OCI-LY7 (cell line): ENCODE measurements around the gene CFAP77. TPM values are rescaled to one million over a fixed set of nuclear protein-coding genes. Genes with fewer than 3 reads are reported as not detected.

ENCODE experiments used
- BruUV-seq: library from RNA; stranded (reverse); fragments of 400-500 nt; replicated peaks from 2 replicates; lab custom pipeline; 2021; lab: Mats Ljungman, UMichigan
- CTCF ChIA-PET: fragments of 300-600 bp; sonication (Branson Sonifier 250); formaldehyde crosslinking; loops from one replicate; lab custom pipeline; 2022; ENCODE audit warnings: antibody characterized with exemption; ENCODE audit not compliant: unreplicated experiment; lab: Charles Lee
- POLR2A ChIA-PET: fragments of 300-600 bp; sonication (Branson Sonifier 250); formaldehyde crosslinking; loops from one replicate; lab custom pipeline; 2022; ENCODE audit warnings: antibody characterized with exemption; lab: Charles Lee
- DNase-seq: peaks from one replicate; pipeline ENCODE4 v3.0.0-alpha.2; 2015; ENCODE audit warnings: low spot score
- H2AFZ ChIP-seq: fragments of 200-600 bp; sonication (generic), shearing (Covaris generic); 2 replicates; pipeline ENCODE4 v1.6.1; 2014; ENCODE audit warnings: mild to moderate bottlenecking, antibody characterized with exemption, low read length, moderate library complexity
- H3K27ac ChIP-seq: fragments of 200-600 bp; sonication (generic); 2 replicates; pipeline ENCODE4 v1.5.1; 2014; ENCODE audit warnings: mixed run types, low read depth, mild to moderate bottlenecking, moderate library complexity, low read length, inconsistent platforms; ENCODE audit not compliant: poor library complexity, severe bottlenecking
- H3K36me3 ChIP-seq: fragments of 200-600 bp; sonication (generic); 2 replicates; pipeline ENCODE4 v1.6.1; 2014; ENCODE audit warnings: mild to moderate bottlenecking, antibody characterized with exemption, low read length, moderate library complexity, mixed read lengths; ENCODE audit not compliant: insufficient read depth
- H3K4me1 ChIP-seq: fragments of 200-600 bp; sonication (generic); 2 replicates; pipeline ENCODE4 v1.5.1; 2014; ENCODE audit warnings: mild to moderate bottlenecking, low read length; ENCODE audit not compliant: insufficient read depth, poor library complexity, severe bottlenecking
- H3K4me2 ChIP-seq: fragments of 200-600 bp; sonication (generic); 2 replicates; pipeline ENCODE4 v1.6.1; 2014; ENCODE audit warnings: mild to moderate bottlenecking, low read length
- H3K4me3 ChIP-seq: fragments of 200-600 bp; sonication (generic); 2 replicates; pipeline ENCODE4 v1.5.1; 2014; ENCODE audit warnings: mild to moderate bottlenecking, low read depth, low read length; ENCODE audit not compliant: poor library complexity, severe bottlenecking
- H3K79me2 ChIP-seq: fragments of 200-600 bp; sonication (generic); 2 replicates; pipeline ENCODE4 v1.6.1; 2016; ENCODE audit warnings: low read depth, mild to moderate bottlenecking, low read length, moderate library complexity, mixed read lengths; ENCODE audit not compliant: insufficient read depth
- H3K9me2 ChIP-seq: fragments of 200-600 bp; sonication (generic); 2 replicates; pipeline ENCODE4 v1.6.1; 2016; ENCODE audit warnings: mild to moderate bottlenecking, low read length, mixed read lengths; ENCODE audit not compliant: insufficient read depth
- H3K9me3 ChIP-seq: fragments of 200-600 bp; sonication (generic); 2 replicates; pipeline ENCODE4 v1.6.1; 2014; ENCODE audit warnings: mild to moderate bottlenecking, mixed run types, low read length, mixed read lengths
- H4K20me1 ChIP-seq: fragments of 200-600 bp; sonication (generic); 2 replicates; pipeline ENCODE4 v1.6.1; 2014; ENCODE audit warnings: mild to moderate bottlenecking, antibody characterized with exemption, low read length, moderate library complexity, mixed read lengths; ENCODE audit not compliant: insufficient read depth
- EZH2phosphoT487 ChIP-seq: fragments of 200-600 bp; sonication (generic); IDR thresholded peaks from 2 replicates; pipeline ENCODE4 v1.6.1; 2018; ENCODE audit warnings: low read depth, borderline replicate concordance, mild to moderate bottlenecking, mixed run types, antibody characterized with exemption, low read length, moderate library complexity, mixed read lengths
- intact Hi-C: fragments of 100-400 bp; cut with micrococcal nuclease; formaldehyde crosslinking; loops from one replicate; pipeline ENCODE4 v1.10.0; 2022; ENCODE audit not compliant: unreplicated experiment
- total RNA-seq, 2 experiments: library from RNA; depleted of rRNA in 1 of 2; stranded (reverse); fragments of >200 nt in 1 of 2; shearing (Covaris generic) in 1 of 2; gene quantifications; 2 replicates each; pipeline ENCODE4 v1.2.3, GENCODE V29; 2014 to 2022
- TF ChIP-seq, protein P1 (sequence below): fragments of 200-600 bp; sonication (generic); conservative IDR thresholded peaks from 2 replicates; pipeline ENCODE4 v1.5.1; 2014; ENCODE audit warnings: mild to moderate bottlenecking, antibody characterized with exemption, low read length, moderate library complexity, mixed read lengths

CFAP77 gene
- total RNA-seq, 2 experiments from 2014 or later: not detected

DNA sequence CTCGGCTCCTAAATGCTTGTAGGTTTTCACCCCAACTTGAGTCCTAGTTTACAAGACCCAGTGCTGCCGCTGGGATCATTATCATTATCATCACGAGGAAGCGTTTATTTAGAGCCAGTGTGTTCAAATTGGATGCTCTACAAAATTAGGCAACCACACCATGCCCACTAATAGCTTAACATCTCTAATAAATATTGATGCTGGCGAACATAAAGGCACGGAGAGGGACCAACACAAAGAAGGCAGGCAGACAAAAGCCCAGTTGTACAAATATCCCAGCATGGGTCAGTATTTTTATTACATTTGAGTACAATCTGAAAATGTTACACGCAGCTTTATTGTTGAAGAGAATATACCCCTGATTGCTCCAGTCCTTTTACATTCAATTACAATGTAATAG, 4.7 kb downstream of the CFAP77 start:
- Histone ChIP-seq H3K4me1 (peaks cover 19% of the 10 kb centered on the region), H3K27ac (no peak overlapping the region), H3K79me2 (no peaks in the 10 kb centered on the region), H4K20me1 (no peaks in the 10 kb centered on the region), H3K4me3 (no peak overlapping the region), H3K9me2 (no peaks in the 10 kb centered on the region), H3K36me3 (no peaks in the 10 kb centered on the region), H3K9me3 (no peaks in the 10 kb centered on the region), H2AFZ (no peak overlapping the region), H3K4me2 (no peak overlapping the region)
- intact Hi-C loops: no loop called here
- CTCF ChIA-PET: no interaction called here
- POLR2A ChIA-PET: interaction anchor here (0.7 to 1.0 kb wide), 2 partner anchors 25 to 31 kb away, joined by 4 to 5 read pairs; no protein-coding TSS in a partner anchor
- TF ChIP-seq, protein P1, sequence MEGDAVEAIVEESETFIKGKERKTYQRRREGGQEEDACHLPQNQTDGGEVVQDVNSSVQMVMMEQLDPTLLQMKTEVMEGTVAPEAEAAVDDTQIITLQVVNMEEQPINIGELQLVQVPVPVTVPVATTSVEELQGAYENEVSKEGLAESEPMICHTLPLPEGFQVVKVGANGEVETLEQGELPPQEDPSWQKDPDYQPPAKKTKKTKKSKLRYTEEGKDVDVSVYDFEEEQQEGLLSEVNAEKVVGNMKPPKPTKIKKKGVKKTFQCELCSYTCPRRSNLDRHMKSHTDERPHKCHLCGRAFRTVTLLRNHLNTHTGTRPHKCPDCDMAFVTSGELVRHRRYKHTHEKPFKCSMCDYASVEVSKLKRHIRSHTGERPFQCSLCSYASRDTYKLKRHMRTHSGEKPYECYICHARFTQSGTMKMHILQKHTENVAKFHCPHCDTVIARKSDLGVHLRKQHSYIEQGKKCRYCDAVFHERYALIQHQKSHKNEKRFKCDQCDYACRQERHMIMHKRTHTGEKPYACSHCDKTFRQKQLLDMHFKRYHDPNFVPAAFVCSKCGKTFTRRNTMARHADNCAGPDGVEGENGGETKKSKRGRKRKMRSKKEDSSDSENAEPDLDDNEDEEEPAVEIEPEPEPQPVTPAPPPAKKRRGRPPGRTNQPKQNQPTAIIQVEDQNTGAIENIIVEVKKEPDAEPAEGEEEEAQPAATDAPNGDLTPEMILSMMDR: no peak
- no peak for TF ChIP-seq EZH2phosphoT487
- BruUV-seq: no TSS peak
- no peak for DNase-seq

DNA sequence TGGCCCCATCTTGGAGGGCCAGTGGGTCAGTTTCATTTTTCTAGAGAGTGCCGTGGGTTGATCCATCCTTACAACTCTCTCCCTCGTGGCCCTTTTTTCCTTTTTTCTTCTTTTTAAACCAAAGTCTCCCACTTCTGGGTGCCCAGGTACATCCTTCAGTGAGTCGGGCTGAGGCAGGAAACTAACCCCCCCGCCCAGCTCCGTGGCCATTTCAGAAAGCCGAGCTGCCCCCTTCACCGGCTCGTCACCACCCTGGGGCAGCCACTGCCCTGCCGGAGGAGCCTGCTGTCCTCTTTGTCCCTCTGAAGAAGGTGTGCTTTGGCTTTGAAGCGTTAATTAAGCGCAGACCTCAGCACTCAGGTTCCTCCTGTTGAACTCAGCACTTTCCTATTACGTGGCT, 5.2 kb downstream of the CFAP77 start:
- Histone ChIP-seq H3K4me1 (peaks cover 15% of the 10 kb centered on the region), H3K4me3 (no peak overlapping the region), H3K9me3 (no peaks in the 10 kb centered on the region), H3K9me2 (no peaks in the 10 kb centered on the region), H4K20me1 (no peaks in the 10 kb centered on the region), H3K36me3 (no peaks in the 10 kb centered on the region), H3K79me2 (no peaks in the 10 kb centered on the region), H3K27ac (no peak overlapping the region), H2AFZ (no peak overlapping the region), H3K4me2 (no peak overlapping the region)
- no peak for TF ChIP-seq EZH2phosphoT487
- TF ChIP-seq, protein P1: no peak
- CTCF ChIA-PET: no interaction called here
- POLR2A ChIA-PET: interaction anchor here (0.7 kb wide), 1 partner anchor 24 kb away, joined by 4 read pairs; no protein-coding TSS in a partner anchor
- BruUV-seq: no TSS peak
- intact Hi-C loops: no loop called here
- DNase-seq: no peak

DNA sequence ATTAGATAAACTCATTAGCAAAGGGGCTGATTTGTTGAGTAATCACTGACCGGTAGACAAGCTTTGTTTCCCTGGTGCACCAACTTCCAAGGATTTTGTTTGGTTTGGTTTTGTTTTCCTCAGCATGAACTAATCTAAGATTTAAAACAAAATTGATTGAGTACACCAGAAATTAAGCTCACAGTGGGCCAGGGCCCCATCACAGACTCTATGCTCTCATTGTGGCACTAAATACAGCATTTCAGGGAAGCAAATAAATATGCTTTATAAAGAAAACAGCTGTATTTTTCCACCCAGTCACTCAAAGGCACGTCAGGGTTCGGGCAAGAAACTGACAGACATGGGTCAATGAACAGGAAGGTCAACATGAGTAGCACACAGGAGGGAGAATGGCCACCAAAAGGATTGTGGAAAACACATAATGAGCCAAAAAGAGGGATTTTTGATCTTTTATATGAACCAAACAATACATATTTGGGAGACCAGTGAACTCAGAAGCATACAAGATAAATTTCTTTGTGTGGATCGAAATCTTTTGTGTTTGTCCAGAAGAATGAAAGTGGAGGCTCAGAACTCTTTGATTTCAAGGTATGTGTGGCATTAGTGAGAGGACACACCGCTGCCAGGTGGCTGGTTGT, 8.8 kb downstream of the CFAP77 start:
- BruUV-seq: no TSS peak
- POLR2A ChIA-PET: interaction anchor here (0.7 to 1.2 kb wide), 2 partner anchors 253 to 507 kb away, joined by 3 to 4 read pairs; no protein-coding TSS in a partner anchor

More for the DNA sequence above, 8.8 kb downstream of the CFAP77 start:
- Histone ChIP-seq H2AFZ (no peak overlapping the region), H3K4me1 (no peaks in the 10 kb centered on the region), H3K4me2 (no peak overlapping the region), H3K4me3 (no peak overlapping the region), H3K36me3 (no peaks in the 10 kb centered on the region), H3K27ac (no peak overlapping the region), H3K9me2 (no peaks in the 10 kb centered on the region), H3K79me2 (no peaks in the 10 kb centered on the region), H4K20me1 (no peaks in the 10 kb centered on the region), H3K9me3 (no peaks in the 10 kb centered on the region)
- intact Hi-C loops: no loop called here
- CTCF ChIA-PET: no interaction called here
- no peak for TF ChIP-seq EZH2phosphoT487
- DNase-seq: no peak
